Dermis blood vessel endothelial cell (primary cell): ENCODE data around the gene BACE1-AS. TPM values are rescaled to one million over a fixed set of nuclear protein-coding genes. Genes with fewer than 3 reads are reported as not detected.
"Not testable (repeated sequence)": the region's sequence is repeated elsewhere in the genome, so short reads cannot be mapped to it uniquely, and the experiment has no call there.

Experiments used
- DNase-seq: peaks from one replicate; pipeline ENCODE4 v3.0.0; 2010
- total RNA-seq: library from RNA; depleted of rRNA; stranded (reverse); fragments of >200 nt; gene quantifications from 2 replicates; pipeline ENCODE4 v1.2.3, GENCODE V29; 2014

BACE1-AS gene
- total RNA-seq, 1 donor from 2014 or later = 2.4 TPM

DNA sequence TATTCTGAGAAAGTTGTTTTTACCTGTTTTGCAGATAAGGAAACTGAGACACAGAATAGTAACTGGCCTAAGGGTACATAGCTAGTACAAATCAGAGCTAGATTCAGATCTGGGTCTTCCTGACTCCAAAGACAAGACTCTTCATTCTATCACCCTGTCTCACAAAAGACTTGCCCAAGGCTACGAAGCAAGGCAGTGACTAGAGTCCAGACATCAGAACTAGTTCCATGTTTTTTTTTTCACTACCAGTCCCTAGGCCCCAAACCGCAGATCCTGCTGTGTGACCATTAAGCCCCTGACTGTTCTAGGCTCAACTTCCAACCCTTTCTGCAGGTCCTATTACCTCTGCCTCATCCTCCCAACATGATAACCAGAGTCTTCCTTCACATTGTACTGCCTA, 1.5 kb downstream of the BACE1-AS start:
- no peak for DNase-seq

DNA sequence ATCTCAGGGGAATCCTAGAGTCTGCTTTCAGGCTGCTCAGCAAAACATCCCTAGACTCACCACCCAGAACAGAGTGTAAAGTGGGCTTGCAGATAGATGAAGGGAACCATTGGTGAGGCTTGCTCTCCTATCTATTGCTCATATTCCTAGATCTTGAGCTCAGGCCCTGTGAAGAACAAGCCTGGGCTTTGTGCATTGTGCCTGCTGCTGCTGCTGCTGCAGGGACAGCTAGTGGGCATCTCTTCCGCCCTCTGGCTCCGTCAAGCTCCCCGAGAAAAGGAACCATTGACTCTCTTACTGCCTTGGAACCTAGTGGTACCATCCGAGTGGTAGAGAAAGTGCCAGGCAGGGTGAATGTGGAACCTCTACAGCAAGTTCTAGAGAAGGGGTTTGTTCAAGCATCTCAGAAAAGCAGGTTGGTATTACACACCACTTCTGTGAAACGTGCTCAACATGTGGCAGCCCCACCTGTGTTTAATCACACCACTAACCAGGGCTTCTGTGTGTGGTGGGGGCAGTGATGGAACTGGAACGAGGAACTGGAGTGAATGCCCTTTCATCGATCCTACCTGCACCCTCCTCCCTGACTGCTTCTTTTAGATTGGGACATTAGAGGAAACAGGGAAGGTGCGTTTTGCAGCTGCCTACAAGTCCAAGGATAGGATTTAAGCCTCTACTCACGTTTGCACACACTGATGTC, 4.4 kb downstream of the BACE1-AS start:
- DNase-seq = no peak

DNA sequence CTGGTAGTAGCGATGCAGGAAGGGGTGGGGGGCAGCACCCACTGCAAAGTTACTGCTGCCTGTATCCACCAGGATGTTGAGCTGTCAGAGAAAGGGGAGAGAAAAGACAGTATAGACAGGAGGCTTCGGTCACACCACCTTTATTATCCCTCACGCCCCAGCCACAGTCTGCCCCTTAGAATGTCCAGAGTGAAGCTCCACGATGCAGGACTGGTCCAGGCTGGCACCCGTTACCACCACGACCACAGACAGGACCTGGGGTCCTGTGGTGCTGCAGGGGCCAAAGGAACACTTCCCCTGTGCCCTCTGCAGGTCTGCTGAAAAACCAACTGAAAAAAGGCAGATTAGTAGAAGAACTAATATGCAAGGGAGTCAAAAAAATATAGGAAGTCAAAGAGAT, 5.7 kb downstream of the BACE1-AS start:
- no peak for DNase-seq

DNA sequence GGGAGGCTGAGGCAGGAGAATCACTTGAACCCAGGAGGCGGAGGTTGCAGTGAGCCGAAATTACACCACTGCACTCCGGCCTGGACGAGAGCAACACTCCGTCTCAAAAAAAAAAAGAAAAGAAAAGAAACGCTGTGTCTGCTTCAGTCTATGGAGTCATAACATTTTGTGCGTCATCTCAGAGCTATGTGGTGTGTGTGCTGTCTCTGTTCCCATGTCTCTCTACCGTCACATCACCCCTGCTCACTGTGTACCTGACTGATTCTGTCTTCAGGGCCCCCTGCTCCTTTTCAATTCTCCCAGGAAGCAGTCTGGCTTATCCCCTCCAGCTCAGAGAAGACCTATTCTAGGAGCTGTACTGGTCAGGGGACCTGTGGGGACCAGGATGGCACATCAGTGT, 7.0 kb downstream of the BACE1-AS start:
- no peak for DNase-seq

DNA sequence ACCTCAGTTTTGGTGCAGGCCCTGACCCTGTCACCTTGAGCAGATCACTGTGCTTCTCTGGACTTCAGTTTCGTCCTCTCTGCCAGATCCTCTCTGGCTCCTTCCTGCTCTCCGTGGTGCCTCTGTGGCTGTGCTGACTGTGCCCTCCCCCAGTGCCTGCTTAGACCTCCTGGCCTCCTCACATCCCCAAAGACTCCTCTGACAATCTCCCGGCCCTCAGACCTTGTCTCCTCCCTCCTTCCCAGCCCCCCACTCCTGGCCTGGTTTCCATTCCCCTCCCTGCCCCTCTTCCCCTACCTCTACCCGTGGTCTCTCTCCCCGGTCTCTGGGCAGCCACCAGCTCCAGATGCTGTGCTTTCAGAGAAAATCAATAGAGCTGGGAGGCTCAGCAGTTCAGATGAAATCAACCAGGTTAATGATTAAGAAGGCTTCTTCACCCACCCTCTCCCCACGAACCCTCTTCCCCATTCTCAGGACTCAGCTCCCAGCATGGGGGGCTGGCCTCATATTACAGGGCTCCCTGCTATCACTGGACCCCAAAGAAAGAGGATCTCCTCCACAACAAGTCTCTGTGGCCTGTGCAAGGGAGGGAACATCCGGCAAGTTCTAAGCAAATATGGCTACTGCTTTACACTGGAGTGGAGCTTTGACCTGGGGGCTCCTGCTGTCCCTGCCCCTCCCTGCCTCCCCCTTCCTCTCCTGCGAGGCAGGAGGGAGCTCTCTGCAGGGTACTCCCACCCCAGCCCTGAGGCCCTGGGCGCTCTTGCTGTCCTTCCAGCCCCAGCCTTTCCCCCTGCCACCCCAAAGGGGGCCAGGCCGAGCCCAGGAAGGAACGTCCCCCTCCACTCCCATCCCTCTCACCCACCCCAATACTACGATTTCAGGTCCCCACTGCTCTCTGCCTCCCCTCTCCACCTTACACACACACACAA, 8.5 kb downstream of the BACE1-AS start:
- no peak for DNase-seq

DNA sequence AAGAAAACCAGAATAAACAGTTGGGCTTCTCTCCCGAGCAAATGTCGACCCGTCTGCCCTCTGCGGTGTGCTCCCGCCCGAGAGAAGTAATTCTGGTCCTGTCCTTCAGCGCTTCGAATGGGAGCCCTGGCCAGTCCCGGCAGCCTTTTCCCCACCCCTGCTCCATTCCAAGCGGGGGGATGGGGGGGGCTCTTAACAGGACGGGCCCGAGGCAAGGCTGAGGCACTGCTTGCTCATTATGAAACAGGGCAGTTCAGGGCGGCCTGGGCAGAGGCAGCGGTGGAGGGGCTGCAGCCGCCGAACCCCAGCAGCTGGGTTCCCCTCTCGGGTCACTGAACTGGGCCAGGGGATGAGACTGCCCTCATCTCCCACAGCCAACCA, 9.1 kb downstream of the BACE1-AS start:
- no peak for DNase-seq

DNA sequence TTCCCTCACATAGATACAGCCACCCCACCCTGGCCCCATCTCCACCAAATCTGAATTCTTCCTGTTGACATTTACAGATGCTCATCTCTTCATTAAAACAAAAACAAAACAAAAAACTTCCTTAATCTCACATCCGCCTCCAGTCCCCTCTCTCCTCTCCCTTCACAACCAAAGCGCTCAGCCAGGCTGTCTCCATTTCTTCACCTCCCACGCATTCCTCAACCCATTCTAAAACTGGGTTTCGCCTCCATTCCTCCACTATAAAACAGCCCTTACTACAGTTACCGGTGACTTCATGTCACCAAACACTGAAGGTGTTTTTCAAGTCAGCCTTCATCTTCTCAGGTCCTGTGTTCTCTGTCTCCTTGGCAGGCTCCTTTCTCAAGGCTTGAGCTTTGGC, 9.6 kb downstream of the BACE1-AS start:
- no peak for DNase-seq

DNA sequence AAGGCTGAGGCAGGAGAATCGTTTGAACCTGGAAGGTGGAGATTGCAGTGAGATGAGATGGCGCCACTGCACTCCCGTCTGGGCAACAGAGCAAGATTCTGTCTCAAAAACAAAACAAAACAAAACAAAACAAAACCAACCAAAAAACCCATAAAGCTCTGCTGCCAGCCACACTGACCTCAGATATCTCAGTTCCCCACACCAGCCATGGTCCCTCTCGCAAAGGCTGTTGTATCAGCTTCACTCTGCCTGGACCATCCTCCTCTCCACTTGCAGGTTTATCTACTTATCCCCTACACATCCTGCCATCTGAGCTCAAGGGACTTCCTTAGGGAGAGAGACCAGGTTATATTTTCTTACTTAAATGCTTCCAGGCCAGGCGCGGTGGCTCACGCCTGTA, 11.1 kb downstream of the BACE1-AS start:
- DNase-seq = no peak

DNA sequence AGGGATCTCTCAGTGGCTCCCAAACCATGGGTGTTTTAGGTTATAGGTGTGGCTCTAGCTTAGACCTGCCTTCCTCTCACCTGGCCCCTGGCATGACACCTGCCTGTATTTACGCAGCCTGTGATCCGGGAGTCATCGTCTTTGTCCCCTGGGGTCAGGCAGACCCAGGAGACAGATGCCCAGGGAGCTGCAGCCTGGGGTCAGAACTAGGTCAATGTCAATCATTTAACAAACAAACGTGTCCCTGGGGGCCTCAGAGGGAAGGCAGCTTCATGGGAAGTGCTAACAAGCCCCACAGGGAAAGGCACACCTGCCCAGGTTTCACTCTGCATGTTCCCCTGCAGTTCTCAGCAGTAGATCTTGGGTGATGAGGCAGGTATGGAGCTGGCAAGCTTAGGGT, 12.0 kb downstream of the BACE1-AS start:
- DNase-seq = no peak

DNA sequence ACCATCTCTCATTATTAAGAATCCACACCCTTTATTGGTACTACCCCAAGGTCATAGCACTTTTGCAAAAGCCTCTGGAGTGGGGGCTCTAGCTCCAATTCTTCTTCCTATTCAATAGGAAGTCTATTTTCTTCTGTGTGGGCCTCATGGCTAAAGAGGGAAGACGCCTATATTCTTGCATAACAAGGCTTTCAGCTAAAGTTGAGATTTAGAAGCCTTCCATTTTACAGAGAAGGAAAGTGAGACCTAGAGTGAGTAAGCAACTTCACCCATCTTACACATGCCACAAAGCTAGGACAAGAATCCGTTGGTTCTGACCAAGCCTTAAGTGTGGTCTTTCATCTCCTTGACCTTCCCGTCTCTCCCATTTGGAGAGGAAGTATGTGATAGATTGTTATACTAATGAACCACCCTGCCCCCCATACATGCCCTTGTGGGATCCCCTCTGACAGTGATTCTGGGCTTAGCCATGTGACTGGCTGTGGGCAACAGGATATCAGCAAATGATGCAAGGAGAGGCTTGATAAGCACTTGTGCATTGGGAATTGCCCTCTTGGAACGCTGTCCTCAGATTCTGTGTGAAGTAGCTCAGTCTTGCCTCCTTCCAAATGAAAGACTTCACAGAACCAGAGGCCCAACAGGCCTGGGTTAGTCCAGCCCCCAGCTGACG, 12.6 kb downstream of the BACE1-AS start:
- no peak for DNase-seq

DNA sequence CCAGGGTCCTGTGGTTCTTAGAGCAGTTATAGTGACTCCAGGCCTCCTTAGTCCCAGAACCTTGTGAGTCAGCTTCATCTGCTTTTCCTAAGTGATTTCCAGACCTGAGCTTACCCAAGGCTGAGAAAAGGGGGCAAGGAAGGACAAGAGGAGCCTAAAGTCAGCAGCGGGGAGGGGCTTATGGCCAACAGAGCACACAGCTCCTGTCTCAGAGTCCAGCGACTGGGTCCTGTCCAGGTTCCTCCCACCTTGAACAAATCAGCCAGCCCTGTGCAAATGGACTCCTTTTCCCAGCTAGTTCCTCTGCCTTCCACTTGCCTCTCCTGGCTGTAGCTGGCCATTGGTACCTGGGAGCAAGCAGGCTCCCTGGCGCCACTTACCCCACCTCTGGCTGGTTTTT, 14.0 kb downstream of the BACE1-AS start:
- no peak for DNase-seq

DNA sequence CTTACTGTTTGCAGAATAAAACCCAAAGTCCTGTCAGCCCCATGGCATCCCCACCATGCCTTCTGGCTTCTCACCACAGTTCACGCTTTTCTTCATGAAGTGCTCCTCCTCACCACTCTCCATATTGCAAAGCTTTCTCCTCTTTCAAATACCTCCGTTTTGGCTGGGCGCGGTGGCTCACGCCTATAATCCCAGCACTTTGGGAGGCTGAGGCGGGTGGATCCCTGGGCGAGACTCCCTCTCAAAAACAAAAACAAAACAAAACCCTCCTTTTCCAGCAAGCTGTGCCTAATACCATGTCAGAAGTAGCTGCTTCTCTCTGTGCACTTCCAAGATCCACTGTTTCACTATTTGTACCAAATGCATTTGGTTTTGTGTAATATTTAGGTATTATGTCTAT, 18.2 kb downstream of the BACE1-AS start:
- no peak for DNase-seq

DNA sequence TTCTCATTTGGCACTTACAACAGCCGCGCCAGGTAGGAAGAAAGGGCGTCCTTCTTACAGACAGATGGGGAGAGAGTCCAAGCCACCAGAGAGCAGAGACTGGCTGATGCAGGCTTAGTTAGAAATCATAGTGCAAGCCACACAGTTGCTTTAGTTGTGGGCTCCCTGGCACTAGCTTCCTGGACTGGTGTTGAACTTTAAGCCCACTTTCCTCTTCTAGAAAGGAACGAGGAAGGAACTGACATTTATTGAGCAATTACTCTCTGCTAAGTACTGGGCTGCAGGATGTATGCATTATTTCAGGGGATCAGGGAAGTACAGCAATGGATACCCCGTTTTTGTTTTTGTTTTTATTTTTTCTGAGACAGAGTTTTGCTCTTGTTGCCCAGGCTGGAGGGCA, 21.9 kb downstream of the BACE1-AS start:
- DNase-seq = no peak

DNA sequence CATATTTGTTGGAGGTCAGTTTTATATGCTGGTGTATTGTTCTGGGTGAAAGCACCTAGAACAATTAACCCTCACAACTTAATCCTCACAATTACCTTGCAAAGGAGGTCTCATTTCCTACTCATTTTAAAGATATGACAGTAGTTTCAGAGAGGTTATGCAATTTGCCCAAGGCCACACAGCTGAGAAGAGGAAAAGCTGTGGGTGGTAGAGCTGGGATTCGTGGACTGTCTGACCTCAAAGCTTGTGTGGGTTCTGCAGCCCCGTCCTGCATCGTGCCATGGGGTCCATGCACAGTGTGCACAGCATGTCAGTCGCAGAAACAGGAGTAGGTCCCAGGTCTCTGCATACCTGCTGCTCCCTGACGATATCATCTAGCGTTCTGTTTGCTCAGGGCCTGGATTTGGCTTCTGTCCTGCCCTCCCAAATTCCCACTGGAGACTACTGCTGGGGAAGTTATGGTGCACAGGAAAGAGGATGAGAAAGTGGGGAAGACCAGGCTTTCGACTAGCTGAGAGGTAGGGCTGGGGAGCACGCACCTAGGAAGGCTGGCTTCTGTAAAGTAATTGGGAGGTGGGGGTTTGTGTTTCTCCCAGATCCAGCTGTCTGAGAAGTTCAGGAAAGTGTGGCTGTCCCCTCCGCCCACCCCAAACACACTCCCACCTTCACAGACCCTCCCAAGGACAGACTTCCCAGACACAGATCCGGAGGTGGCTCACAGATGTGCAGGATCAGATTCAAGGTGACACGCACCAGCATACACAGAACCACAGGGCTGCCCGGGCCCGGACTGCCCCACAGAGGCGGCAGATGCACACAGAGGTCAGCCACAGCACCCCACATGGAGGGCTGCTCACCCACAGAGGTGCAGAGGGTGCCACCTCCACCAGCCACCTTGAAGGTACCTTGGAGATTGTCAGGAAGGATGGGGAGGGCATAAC, 23.0 kb downstream of the BACE1-AS start:
- no peak for DNase-seq

DNA sequence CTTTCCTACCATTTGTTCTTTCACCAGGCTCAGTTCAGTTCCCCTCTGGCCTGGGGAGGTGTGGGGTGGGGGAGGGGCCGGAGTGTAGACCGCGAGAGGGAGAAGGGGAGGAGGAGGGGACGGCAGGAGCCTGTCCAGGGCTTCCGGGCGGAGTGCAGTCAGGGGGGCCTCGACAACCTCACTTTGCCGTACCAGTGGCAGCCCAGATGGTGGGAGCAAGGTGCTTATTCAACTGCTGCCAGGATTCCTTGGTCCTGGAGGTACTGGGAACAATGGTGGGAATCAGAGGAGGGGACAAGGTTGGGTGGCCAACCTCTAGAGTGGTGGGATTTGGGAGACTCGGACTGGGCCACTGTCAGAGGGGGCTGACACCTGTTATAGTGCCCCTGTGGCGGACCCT, 23.7 kb downstream of the BACE1-AS start:
- DNase-seq = no peak

DNA sequence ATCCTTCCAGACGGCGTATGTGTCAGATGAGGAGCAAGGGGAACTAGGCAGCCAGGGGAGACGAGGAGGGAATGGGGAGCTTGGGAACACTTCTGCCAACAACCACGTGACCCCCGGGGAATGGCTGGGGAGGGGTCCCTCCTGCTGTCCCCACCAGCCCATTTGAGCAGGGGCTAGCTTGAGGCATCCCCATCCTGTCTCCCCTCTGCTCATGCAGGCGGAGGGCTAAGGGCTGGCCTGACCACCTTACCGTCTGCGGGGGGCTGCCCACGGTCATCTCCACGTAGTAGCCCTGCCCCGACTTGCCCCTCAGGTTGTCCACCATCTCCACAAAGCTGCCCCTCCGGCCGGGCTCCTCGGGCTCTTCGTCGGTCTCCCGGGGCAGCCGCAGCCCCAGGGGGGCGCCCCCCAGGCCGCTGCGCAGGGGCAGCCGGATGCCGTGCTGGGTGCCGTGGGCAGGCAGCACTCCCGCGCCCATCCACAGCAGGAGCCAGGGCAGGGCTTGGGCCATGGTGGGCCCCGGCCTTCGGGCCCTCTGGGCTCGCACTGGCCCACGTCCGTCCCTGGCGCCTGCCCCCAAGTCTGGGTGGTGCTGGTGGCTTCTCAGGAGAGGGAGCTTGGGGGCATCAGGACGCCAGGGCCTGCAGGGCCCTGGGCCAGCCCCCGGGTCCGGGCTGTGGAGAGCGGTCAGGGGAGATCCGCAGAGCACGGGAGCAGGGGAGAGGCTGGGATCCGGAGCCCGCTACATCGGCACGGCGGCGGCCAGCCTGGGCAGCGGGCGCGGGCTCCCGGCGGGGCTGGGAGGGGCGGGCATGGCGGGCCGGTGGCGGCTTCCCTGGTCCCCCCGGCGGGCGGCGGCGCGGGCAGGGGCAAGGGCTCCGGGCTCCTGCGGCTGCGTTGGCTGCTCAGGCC, 24.4 kb downstream of the BACE1-AS start:
- peak; percentile 27 for DNase-seq

DNA sequence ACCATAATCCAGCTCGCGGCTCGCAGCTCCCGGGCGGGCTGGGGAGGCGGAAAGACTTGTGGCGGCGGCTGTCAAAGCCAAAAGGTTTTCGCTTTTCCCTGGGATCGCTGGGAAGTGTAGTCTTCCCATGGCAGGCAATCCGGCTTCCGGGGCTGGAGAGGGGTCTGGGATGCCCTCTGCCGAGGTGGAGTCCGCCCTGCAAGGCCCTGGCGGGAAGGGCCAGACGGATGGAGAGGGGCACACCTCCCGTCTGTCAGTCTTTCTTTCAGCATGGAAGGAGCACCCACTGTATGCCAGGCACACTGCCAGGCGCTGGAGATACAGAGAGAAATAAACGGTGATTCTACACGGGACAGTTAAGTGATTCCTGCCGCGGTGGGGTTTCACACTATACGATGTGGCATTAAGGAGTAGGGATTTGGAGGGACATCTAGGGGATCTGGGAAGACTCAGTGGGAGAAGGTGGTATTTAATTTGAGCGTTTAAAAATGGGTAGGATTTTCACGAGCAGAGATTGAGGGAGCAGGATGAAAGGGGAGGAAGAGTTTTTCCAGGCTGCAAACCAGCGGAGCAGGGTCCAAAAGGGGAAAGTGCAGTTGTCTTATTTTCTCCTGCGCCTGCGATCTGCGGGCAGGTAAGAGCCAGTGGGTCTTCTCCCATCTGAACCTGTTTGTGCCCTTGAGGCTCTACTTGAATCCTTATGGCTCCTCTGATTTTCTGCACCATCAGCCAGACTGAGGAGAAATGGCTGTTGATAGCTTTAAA, 25.2 kb downstream of the BACE1-AS start, which contains the start of gene BACE1:
TSS of gene BACE1 (minus strand) at position 60 of the 765 bp plus-strand sequence. CDS start 461 bp downstream, outside the sequence.
- peak; percentile 85 for DNase-seq

DNA sequence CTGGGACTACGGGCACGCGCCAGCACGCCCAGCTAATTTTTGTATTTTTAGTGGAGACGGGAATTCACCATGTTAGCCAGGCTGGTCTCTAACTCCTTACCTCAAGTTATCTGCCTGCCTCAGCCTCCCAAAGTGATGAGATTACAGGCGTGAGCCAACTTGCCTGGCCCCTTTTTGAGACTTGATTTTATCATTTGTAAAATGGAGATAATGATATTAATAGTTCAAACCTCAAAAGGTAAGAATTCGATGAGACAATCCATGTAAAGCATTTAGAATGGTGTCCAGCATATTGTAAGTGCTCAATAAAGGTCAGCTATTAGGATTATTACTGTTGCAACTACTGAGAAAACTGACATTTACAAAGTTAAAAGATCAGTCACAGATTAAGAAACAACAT, 27.6 kb downstream of the BACE1-AS start:
- no peak for DNase-seq

DNA sequence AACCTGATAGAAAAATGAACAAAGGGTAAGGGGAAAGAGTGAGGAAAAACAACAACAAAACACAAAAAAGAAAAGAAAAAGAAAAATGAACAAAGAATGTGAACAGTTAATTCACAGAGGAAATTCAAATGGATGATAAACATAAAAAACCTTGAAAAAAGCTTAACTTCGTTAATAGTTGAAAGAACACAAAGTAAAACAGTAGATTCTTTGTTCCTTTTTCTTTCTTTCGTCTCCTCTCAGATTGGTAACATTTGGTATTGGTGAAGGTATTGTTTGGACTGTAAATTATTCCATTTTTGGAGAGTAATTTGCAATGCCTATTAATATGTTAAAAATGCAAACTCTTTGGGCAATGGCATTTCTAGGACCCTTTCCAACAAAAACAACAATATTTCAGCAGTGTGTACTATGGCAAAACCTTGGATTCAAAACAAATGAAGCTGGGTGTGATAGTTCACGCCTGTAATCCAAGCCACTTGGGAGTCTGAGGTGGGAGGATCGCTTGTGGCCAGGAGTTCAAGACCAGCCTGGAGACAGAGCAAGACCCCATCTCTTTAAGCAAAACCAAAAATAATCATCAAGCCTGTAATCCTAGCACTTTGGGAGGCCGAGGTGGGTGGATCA, 28.2 kb downstream of the BACE1-AS start:
- DNase-seq = peak; percentile 49

DNA sequence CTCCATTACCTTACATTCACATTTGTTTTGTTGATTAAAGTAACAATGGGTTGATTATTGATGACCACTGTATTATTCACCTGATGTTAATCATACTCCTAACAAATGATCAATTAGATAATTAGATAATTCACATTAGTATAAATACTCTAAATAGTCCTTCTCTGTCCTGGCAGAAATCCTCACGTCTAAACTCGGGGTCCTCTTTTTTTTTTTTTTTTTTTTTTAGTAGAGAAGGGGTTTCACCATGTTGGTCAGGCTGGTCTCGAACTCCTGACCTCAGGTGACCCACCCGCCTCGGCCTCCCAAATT, 36.1 kb downstream of the BACE1-AS start:
- DNase-seq = not testable (repeated sequence)
